Measurements from ENCODE around the gene COQ7.
A peak's percentile ranks its signal among the peaks of the same experiment; 100 is the strongest.

The COQ7 gene

DNA sequence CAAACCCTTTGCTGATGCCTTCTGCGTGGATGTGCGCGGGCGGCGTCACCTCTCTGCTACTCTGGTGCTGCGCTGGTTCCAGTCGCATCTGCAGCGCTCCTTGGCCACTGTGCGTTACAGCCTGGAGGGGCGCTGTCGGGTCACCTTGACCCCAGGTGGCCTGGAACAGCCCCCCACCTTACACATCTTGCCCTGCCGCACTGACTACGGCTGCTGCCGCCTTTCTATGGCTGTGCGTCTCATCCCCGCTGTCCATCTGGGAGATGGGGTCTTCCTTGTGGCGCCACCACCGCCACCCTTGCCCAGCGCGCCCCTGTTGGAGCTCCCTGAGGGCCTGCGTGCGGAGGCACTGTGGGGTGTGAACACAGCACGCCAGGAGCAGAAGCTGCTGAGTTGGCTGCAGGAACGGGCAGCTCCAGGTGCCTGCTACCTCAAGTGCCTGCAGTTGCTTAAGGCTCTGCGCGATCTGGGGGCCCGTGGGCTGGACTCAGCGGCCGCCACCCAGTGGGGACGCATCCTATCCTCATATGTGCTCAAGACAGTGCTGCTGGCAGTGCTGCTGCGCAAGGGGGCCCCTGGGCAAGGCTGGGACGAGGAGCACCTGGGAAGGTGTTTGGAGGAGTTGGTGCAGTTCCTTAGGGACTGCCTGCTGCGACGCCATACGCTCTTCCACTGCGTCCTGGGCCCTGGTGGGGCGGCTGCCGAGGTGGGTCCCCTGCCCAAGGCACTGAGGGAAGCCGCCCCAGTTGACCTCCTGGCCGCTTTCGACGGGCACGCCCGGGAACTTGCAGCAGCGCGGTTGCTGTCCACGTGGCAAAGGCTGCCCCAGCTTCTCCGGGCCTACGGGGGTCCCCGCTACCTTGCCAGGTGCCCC, 48.0 kb downstream of the COQ7 start:
- Mint-ChIP-seq H3K27me3 (ENCODE audit: low read depth) (peaks cover 4% of the 10 kb centered on the region), H3K9me3 (no peaks in the 10 kb centered on the region), H3K27ac (peak overlapping the region in 1 of 3 experiments; percentile 62), H3K4me1 (peaks cover 40% of the 10 kb centered on the region), H3K36me3 (ENCODE audit: low read depth) (peaks cover 17% of the 10 kb centered on the region), H3K4me3 (peak overlapping the region; percentile 78 to 95 (median 78))
- TF ChIP-seq, protein P1, sequence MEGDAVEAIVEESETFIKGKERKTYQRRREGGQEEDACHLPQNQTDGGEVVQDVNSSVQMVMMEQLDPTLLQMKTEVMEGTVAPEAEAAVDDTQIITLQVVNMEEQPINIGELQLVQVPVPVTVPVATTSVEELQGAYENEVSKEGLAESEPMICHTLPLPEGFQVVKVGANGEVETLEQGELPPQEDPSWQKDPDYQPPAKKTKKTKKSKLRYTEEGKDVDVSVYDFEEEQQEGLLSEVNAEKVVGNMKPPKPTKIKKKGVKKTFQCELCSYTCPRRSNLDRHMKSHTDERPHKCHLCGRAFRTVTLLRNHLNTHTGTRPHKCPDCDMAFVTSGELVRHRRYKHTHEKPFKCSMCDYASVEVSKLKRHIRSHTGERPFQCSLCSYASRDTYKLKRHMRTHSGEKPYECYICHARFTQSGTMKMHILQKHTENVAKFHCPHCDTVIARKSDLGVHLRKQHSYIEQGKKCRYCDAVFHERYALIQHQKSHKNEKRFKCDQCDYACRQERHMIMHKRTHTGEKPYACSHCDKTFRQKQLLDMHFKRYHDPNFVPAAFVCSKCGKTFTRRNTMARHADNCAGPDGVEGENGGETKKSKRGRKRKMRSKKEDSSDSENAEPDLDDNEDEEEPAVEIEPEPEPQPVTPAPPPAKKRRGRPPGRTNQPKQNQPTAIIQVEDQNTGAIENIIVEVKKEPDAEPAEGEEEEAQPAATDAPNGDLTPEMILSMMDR (IDR thresholded peaks at IDR 0.05; ENCODE audit: unreplicated experiment in 3 of 3): no peak

DNA sequence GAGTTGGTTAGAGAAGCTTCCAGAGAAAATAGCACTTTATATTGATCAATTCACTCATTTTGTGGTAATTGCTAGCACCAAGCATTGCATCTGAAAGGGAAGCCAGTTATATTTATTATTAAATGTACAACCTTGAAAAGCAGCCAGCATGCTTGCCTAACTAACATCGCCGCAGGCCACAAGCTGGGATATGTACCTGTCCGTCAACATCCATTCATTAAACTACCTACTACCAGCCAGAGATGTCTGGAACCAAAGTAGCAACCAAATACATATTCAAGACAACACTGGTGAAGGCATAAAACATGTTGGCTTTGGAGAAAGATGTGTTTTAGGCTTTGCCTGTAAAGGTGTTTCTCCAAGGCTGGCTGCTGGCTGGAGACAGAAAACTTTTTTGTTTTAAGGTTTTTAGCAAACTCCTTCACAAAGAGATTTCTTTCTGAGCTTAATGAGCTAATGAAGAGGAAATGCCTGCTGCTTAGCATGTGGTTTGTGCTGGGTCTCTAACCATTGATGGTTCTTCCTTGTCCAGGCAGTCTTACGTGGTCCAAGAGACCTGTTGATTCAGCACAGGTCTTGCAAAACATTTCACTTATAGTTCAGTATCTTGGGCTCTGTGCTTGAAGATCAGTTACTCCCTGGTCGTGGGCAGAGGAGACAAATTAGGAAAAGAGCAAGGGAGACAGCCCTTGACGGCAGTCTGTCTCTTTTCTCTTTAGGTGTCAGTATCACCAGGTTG, 49.5 kb downstream of the COQ7 start:
- H3K27ac Mint-ChIP-seq: peak overlapping the region; percentile 79 to 95 (median 92)
- H3K27me3 Mint-ChIP-seq (ENCODE audit: low read depth): peaks cover 4% of the 10 kb centered on the region
- peaks cover 24% of the 10 kb centered on the region for H3K36me3 Mint-ChIP-seq (ENCODE audit: low read depth)
- H3K4me1 Mint-ChIP-seq: peaks cover 40% of the 10 kb centered on the region
- TF ChIP-seq, protein P1 (IDR thresholded peaks at IDR 0.05; ENCODE audit: unreplicated experiment in 3 of 3): no peak
- peak overlapping the region; percentile 66 to 83 (median 73) for H3K4me3 Mint-ChIP-seq
- H3K9me3 Mint-ChIP-seq: no peaks in the 10 kb centered on the region

DNA sequence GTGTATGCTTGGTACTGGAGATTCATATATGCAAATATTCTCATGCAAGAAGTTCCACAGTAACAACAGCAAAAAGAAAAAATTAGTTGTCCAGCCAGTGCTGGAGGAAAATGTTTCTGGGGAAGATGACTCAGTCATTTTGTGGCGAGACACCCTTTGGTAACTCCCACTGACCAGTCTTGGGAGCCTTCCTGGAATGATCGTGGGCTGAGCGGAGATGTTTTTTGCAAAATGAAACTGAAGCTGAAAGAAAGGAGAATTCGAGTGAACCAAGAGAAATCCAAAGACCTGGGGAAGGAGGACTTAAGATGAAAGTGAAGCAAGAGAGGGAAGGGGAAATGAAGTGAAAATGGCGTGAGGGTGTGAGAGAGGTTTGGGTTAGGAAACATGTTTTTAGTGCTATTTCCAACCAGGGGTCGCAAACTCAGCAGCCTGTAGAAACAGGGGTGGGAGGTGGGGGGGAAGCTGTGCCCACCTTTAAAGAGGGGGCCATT, 51.6 kb downstream of the COQ7 start:
- Mint-ChIP-seq H3K9me3 (no peaks in the 10 kb centered on the region), H3K36me3 (ENCODE audit: low read depth) (peaks cover 24% of the 10 kb centered on the region), H3K4me3 (peak overlapping the region; percentile 45 to 76 (median 70)), H3K27ac (peak overlapping the region; percentile 82 to 89 (median 87)), H3K4me1 (peaks cover 24% of the 10 kb centered on the region), H3K27me3 (ENCODE audit: low read depth) (no peaks in the 10 kb centered on the region)
- TF ChIP-seq, protein P1 (IDR thresholded peaks at IDR 0.05; ENCODE audit: unreplicated experiment in 3 of 3): no peak

DNA sequence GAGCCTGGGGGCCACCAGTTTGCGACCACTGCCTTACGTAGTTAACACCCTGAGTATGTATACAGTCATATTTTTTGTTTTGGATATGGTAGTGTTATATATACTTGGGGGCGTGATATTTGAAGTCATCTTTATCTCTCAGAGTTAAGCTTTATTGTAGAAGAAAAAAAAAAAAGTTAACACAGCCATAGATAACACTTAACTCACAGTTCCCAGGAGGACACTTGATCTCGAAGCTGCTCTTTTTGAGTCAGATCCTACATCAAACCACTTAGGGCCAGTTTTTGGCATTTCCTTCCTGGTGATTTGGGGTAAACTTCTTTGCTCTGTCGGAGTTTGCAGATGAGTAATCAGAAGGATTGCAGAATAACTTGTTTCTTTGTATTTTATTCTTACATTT, 52.1 kb downstream of the COQ7 start:
- peaks cover 24% of the 10 kb centered on the region for H3K36me3 Mint-ChIP-seq (ENCODE audit: low read depth)
- H3K27me3 Mint-ChIP-seq (ENCODE audit: low read depth): no peaks in the 10 kb centered on the region
- TF ChIP-seq, protein P1 (IDR thresholded peaks at IDR 0.05; ENCODE audit: unreplicated experiment in 3 of 3): no peak
- H3K4me1 Mint-ChIP-seq: peaks cover 24% of the 10 kb centered on the region
- H3K4me3 Mint-ChIP-seq: peak overlapping the region in 1 of 3 experiments; percentile 40
- no peaks in the 10 kb centered on the region for H3K9me3 Mint-ChIP-seq
- H3K27ac Mint-ChIP-seq: peak overlapping the region; percentile 56 to 82 (median 70)

DNA sequence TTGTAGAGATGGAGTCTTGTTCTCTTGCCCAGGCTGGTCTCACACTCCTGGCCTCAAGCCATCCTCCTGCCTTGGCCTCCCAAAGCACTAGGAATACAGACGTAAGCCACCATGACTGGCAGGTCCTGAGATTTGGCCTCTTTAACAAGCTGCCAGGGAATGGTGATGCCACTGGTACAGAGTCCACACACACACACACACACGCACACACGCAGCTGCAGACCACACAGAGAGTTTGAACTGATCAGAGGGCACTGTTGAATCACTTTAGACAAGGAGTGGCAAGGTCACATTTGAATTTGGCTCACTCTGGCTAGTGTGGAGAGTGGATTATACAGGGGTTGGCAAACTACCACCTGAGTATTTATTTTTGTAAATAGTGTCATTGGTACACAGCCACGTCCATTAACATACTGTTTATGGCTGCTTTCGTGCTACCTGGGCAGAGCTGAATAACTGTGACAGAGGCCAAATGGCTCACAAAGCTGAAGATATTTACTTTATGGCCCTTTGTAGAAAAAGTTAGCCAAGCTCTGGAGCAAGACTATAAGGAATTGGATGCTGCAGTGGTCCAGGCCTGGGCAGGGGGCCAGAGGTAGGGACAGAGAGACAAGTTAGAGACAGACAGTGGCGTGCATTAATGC, 56.2 kb downstream of the COQ7 start:
- Mint-ChIP-seq H3K27me3 (ENCODE audit: low read depth) (no peaks in the 10 kb centered on the region), H3K4me3 (no peak overlapping the region), H3K27ac (no peak overlapping the region), H3K9me3 (peaks cover 6% of the 10 kb centered on the region), H3K36me3 (ENCODE audit: low read depth) (peaks cover 24% of the 10 kb centered on the region), H3K4me1 (peaks cover 6% of the 10 kb centered on the region)
- TF ChIP-seq, protein P1 (IDR thresholded peaks at IDR 0.05; ENCODE audit: unreplicated experiment in 3 of 3): no peak

All from nephron (organoid).